HL-60 (cell line): ENCODE measurements around the gene ZACN.

Experiments
- POLR2AphosphoS5 ChIP-seq: IDR thresholded peaks from 2 replicates; pipeline ENCODE4 v1.6.1; 2012; ENCODE audit warnings: low read depth
- REST ChIP-seq: IDR thresholded peaks from 2 replicates; pipeline ENCODE4 v1.6.1; 2012; ENCODE audit warnings: low read depth; ENCODE audit not compliant: insufficient replicate concordance
- SPI1 ChIP-seq: IDR thresholded peaks from 2 replicates; pipeline ENCODE4 v1.6.1; 2012; ENCODE audit warnings: low read depth, mild to moderate bottlenecking, borderline replicate concordance
- TF ChIP-seq, protein P1 (sequence below): IDR thresholded peaks from one replicate; pipeline ENCODE4 v1.5.1; 2011; ENCODE audit warnings: low read length, control low read depth, inconsistent platforms; ENCODE audit not compliant: insufficient read depth

DNA sequence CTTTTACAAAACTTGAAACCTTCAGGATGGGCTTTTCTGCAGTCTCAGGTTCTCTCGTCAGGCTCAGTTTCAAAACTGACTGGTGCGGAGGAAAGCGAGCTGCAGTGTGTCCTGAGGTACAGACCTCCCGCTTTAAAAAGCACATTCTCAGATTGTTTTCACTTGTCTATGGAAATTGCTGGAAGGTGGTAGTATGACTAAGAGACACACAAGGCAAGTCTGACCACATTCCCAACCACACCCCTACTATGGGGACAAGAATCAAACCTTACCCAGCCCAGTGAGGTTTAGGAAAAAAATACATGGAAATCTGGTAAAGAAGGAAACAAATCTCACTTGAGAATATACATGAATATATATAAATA is 24.9 kb upstream of the ZACN start:
- TF ChIP-seq, protein P1, sequence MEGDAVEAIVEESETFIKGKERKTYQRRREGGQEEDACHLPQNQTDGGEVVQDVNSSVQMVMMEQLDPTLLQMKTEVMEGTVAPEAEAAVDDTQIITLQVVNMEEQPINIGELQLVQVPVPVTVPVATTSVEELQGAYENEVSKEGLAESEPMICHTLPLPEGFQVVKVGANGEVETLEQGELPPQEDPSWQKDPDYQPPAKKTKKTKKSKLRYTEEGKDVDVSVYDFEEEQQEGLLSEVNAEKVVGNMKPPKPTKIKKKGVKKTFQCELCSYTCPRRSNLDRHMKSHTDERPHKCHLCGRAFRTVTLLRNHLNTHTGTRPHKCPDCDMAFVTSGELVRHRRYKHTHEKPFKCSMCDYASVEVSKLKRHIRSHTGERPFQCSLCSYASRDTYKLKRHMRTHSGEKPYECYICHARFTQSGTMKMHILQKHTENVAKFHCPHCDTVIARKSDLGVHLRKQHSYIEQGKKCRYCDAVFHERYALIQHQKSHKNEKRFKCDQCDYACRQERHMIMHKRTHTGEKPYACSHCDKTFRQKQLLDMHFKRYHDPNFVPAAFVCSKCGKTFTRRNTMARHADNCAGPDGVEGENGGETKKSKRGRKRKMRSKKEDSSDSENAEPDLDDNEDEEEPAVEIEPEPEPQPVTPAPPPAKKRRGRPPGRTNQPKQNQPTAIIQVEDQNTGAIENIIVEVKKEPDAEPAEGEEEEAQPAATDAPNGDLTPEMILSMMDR = no peak
- TF ChIP-seq POLR2AphosphoS5 (no peak), REST (no peak), SPI1 (no peak)
